HG03565 (cell line): ENCODE measurements around the gene ARID1B.

Experiments
- ATAC-seq: cut with Tn5 transposase; IDR thresholded peaks from one replicate; pipeline ENCODE4 v1.9.1; 2021; ENCODE audit warnings: mild to moderate bottlenecking, moderate library complexity; ENCODE audit not compliant: unreplicated experiment

ARID1B gene

DNA sequence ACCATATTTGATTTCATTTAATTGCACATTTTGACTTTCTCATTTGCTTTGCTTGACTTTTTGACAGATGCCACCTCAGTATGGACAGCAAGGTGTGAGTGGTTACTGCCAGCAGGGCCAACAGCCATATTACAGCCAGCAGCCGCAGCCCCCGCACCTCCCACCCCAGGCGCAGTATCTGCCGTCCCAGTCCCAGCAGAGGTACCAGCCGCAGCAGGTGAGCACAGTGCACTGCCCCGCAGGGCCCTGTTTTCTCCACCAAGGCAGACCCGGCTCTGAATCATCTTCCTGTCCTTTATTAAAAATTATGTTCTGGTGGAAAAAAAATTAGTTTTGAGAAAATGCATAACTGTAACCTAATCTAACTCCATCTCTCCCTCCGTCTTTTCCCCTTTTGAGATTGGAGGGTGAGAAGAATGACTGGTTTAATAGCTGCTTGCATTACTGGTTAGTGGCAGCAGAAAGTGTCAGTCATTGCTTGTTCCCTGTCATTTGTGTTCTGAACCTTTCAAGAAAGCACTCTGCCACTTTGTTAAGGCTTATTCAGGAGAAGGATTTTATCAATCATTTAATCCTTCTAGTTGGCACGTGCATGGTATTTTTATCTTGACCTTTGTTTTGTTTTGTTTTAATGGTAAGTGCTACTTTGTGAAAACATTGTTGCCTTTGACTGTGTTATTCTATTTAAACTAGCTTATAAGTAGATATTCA lies 124.3 kb downstream of the ARID1B start:
- no peak for ATAC-seq

DNA sequence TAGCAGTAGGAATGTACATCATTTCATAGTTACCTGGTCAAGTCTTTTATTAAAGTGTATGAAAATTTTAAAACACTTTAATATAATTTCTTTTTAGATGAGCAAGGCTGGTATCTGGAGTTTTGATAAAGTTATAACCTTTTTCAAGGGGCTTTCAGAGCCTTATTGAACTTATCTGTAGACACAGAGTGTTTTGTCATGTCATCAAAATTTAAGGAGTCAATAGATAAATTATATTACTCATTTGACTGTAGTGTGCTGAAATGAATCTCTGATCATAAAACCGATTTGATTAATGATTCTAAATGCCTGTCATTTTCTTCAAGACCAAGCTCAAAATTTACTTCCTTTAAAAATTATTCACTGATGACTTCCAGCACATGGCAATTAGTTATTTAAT lies 125.6 kb downstream of the ARID1B start:
- no peak for ATAC-seq

GRCh38 chr6:156904176-156904967 lies 127.2 kb downstream of the ARID1B start:
- no peak for ATAC-seq

- ATAC-seq: no peak
Observed at GRCh38 chr6:156905801-156906200, 128.6 kb downstream of the ARID1B start.

- no peak for ATAC-seq
Observed at GRCh38 chr6:156906451-156906850, 129.3 kb downstream of the ARID1B start.

GRCh38 chr6:156909212-156910010 lies 132.2 kb downstream of the ARID1B start:
- no peak for ATAC-seq

- ATAC-seq: no peak
Observed at GRCh38 chr6:156910011-156910334, 132.8 kb downstream of the ARID1B start.

DNA sequence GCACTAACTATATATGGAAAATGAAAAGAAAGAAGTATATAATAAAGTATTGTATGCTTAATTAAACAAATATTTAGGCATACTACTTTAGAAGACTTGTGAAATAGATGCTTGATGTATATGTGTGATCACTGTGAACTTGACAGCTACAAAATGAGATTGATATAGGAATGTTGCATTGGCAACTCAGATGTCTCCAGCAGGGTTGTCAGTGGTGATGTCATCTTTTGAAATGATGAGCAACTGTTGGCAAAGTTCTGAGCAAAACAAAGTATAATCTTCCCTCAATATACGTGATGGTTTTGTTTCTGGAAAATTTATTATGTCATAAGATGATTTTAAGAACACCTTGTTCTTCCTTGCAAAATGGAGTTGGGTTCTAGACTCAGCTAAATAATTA lies 133.8 kb downstream of the ARID1B start:
- ATAC-seq: no peak

DNA sequence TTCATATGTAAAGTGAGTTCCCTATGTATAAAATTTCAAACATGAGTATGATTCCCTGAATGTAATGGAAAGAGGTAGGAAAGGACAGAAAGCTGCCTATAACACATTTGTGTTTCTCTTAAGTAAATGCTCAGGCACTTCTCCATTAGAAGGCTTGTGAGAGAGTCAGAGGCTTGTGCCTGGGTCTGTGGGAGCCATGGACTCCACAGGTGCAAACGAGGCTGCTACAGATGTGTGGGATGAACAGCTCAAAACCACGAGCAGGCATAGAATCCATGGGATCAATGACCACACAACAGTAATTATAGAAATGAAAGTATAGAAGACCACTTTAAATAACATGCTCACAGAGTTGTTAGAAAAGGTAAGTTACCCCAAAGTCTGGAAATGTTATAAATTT lies 134.4 kb downstream of the ARID1B start:
- no peak for ATAC-seq

DNA sequence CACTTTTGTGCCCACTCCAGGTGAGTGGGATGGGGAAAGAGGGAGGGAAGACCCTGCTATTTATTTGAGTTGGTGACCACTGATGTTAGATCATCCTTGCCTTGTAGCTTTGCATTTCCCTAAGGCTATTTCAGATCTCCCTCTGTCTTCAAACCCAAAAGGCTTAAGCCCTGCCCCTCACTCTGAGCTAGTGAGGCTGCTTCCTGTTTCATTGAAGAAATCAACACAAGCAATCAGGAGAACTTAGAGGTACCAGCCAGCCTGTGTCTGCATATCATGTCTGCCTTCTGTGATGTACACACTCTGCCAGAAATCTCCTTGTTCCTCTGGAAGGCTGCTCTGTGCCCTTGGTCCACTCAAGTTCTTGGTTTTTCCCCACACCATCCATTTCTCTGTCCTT lies 135.3 kb downstream of the ARID1B start:
- ATAC-seq: no peak

DNA sequence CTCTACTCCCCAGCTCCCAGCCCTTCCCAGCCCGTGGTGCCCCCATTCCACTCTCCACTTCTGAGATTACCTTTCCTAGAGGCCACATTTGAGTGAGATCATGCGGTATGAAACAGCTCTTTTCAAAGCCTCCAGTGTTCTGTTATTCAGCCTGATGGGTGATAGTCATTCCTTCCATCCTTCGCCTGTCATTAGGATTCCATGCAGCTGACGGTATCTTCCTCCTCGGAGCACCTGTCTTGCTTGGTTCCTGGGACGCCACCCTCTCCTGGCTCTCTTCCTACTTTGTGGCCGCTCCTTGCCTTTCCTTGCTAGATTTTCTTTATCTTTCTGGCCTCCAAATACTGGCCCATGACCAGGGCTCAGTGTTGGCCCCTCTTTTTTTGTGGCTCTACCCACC lies 137.0 kb downstream of the ARID1B start:
- no peak for ATAC-seq

GRCh38 chr6:156916130-156916801 lies 139.1 kb downstream of the ARID1B start:
- ATAC-seq: peak; percentile 23

DNA sequence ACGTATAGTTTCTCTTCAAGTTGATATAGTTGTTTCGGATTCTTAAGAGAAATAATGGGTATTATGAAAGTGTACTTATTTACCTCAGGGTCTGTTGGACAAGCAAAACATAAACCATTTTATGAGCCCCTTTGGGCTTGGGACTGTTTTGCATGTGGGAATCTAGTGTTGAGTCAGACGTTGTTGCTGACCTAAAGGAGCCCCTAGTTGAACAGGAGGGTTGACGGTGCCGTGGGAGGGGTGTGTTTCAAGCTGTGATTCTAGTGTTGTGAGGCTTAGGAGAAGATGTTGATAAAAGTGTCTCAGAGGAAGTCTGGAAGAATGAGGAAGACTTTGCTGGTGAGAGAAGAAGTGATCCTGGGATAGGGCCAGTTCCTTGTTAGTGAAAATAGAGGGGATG lies 140.0 kb downstream of the ARID1B start:
- peak; percentile 75 for ATAC-seq

- ATAC-seq: no peak
Observed at GRCh38 chr6:156918647-156919046, 141.5 kb downstream of the ARID1B start.

- no peak for ATAC-seq
Observed at GRCh38 chr6:156919370-156919769, 142.2 kb downstream of the ARID1B start.

GRCh38 chr6:156919814-156920369 lies 142.7 kb downstream of the ARID1B start:
- no peak for ATAC-seq

DNA sequence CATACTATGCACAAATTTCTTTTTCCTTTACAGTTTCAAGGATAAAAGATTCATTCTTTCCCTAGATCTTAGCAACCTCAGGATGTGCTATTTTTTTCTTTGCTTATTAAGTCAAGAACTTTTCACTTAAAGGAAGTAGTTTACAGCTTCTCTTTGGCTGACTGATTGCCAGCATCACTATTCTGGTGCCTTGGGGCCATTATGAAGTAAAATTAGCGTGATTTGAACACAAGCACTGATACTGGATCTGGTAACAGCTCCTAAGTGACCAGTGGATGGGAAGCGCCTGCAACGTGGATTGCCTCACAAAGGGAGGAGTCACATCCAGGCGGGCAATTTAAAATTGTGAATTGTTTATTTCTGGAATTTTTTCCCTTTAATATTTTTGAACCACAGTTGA lies 147.1 kb downstream of the ARID1B start:
- no peak for ATAC-seq

DNA sequence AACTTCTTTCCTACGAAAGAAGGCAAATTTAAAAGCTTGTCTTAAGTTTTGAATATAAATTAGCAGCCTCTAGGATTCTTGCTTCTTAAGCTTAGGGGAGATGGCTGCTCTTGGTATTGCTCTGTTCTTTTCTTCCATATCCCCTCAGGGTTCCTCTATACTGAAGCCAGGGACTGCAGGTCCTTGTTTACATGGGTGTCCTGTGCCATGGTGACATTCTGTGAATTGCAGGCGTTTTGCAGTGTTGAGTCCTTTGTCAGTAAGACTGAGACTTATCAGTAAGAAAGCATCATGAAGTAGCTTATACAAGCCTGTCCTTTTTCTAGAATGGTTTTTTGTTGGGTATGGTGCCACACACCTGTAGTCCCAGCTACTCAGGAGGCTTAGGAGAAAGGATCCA lies 147.8 kb downstream of the ARID1B start:
- no peak for ATAC-seq

DNA sequence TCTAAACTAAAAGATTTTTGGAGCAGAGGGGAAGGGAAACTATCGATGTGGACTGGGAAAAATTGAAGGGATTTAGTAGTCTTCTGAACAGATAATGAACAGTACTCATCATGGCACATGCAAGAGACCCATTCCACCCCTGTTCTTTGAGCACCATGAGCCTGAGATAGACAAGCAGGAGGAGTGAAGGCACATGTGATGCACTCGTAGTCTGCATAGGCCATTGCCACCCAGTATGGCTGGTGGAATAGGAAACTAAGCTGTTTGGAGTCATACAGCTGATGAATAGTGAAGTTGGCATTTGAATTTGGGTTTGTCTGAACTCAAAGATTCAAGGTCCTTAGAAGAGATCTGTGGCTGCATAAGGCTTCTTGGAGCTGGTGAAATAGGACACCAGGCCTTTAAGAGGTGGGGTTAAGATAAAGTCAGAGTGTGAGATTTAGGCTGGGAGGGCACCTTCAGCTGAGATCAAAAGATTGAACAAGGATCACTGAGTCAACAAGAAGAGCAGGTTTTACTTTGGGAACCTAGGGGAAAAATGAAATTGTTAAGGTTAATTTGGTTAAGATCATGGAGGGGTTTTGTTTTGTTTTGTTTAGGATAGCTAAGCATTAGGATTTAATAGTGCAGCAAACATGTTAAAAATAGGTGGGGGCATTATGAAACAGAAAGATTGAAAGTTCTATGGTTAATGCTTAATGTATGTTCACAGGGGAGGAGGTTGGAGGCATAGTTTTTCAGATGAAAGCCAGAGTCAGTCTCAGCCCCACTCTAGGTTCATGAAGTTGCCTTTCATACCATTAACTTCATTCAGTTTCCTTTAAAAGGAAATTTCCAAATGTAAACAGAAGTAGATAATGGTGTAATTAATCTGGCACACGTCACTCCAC lies 148.8 kb downstream of the ARID1B start:
- ATAC-seq: peak; percentile 54

DNA sequence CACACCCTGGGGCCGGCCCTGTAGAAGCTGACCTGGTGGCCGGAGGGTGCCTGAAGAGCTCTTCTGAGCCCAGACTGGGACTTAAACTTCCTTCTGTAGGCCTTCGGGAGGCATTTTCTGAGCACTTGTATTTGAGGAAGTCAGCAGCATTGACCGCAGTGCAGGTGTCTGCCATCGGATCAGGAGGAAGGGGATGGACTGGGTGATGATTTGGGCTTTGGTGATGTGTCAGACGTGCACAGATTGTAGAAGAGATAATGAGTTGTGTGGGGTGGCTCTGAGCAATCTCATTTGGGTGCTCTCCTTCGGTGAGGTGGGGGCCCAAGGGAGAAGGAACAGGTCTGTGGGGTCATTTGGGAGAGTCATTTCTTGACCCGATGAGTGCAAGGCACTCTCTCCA lies 150.9 kb downstream of the ARID1B start:
- ATAC-seq: no peak
